Endodermal cell (in vitro differentiated cells): ENCODE measurements around the gene CTRB1. TPM values are rescaled to one million over a fixed set of nuclear protein-coding genes. Genes with fewer than 3 reads are reported as not detected.
A peak's percentile ranks its signal among the peaks of the same experiment; 100 is the strongest.

Source experiments
- DNase-seq: peaks from one replicate; pipeline ENCODE4 v3.0.0-alpha.2; 2017
- H3K27ac ChIP-seq: 2 replicates; pipeline ENCODE4 v1.5.1; 2013; ENCODE audit warnings: mild to moderate bottlenecking, low read depth, low read length, moderate library complexity
- H3K27me3 ChIP-seq: 2 replicates; pipeline ENCODE4 v1.6.1; 2013; ENCODE audit warnings: mild to moderate bottlenecking, low read length, moderate library complexity; ENCODE audit not compliant: insufficient read depth, control insufficient read depth, poor library complexity, severe bottlenecking
- H3K36me3 ChIP-seq: 2 replicates; pipeline ENCODE4 v1.7.0; 2013; ENCODE audit warnings: mild to moderate bottlenecking, low read length, moderate library complexity; ENCODE audit not compliant: control insufficient read depth, insufficient read depth
- H3K4me1 ChIP-seq: one replicate; pipeline ENCODE4 v1.7.0; 2013; ENCODE audit warnings: low read length; ENCODE audit not compliant: control insufficient read depth, insufficient read depth
- H3K4me3 ChIP-seq: 2 replicates; pipeline ENCODE4 v1.5.1; 2013; ENCODE audit warnings: mild to moderate bottlenecking, low read length, moderate library complexity
- H3K9ac ChIP-seq: 2 replicates; pipeline ENCODE4 v1.6.1; 2013; ENCODE audit warnings: mild to moderate bottlenecking, low read length, moderate library complexity; ENCODE audit not compliant: poor library complexity, severe bottlenecking; ENCODE audit errors: extremely low read depth
- H3K9me3 ChIP-seq: 2 replicates; pipeline ENCODE4 v1.6.1; 2013; ENCODE audit warnings: mild to moderate bottlenecking, low read length, moderate library complexity; ENCODE audit not compliant: control insufficient read depth
- H3K27ac Mint-ChIP-seq: 2 replicates; pipeline ENCODE4 v1.8.0; 2020; ENCODE audit warnings: mixed read lengths
- H3K27me3 Mint-ChIP-seq: 2 replicates; pipeline ENCODE4 v1.8.0; 2021; ENCODE audit warnings: mild to moderate bottlenecking, mixed read lengths; ENCODE audit not compliant: insufficient read depth
- H3K36me3 Mint-ChIP-seq: 2 replicates; pipeline ENCODE4 v1.8.0; 2020; ENCODE audit warnings: low read depth, mixed read lengths
- H3K4me1 Mint-ChIP-seq: 2 replicates; pipeline ENCODE4 v1.8.0; 2020; ENCODE audit warnings: mixed read lengths
- H3K4me3 Mint-ChIP-seq: 2 replicates; pipeline ENCODE4 v1.8.0; 2020; ENCODE audit warnings: mild to moderate bottlenecking, moderate library complexity, mixed read lengths
- H3K9me3 Mint-ChIP-seq: 2 replicates; pipeline ENCODE4 v1.8.0; 2020; ENCODE audit warnings: mild to moderate bottlenecking, mixed read lengths
- WGBS, 2 experiments: methylation state at CpG; one replicate each; pipeline versions ENCODE4 v1.1.5 to v1.1.7; 2013; ENCODE audit warnings: missing lambda C conversion rate in 2 of 2, mixed read lengths in 1 of 2; ENCODE audit not compliant: insufficient coverage in 1 of 2, insufficient read length in 1 of 2; 5-methylcytosine and 5-hydroxymethylcytosine counted together
- total RNA-seq, 2 donors: library from RNA; stranded (reverse); fragmentation: NEBNext Ultra II Directional in 1 of 2; extraction: Animal tissue kit (Norgen Biotek cat#: 25700) in 1 of 2; gene quantifications; 2 replicates in 1 of 2; 3 replicates in 1 of 2; pipeline ENCODE4 v1.2.1, GENCODE V29; 2021
- TF ChIP-seq, protein P1 (sequence below): fragments of 200-600 bp; sonication (generic); conservative IDR thresholded peaks from 2 replicates; pipeline ENCODE4 v1.5.0; 2021; ENCODE audit warnings: antibody characterized with exemption, mild to moderate bottlenecking

CTRB1 gene
- total RNA-seq, 2 donors from 2014 or later, result not detected

GRCh38 chr16:75198135-75198600 is 20.6 kb upstream of the CTRB1 start:
- H3K9me3 Mint-ChIP-seq, result no peaks in the 10 kb centered on the region
- WGBS, 2 experiments, result 85 to 87% methylated on average over 15 to 18 of the region's 18 CpGs
- TF ChIP-seq, protein P1, sequence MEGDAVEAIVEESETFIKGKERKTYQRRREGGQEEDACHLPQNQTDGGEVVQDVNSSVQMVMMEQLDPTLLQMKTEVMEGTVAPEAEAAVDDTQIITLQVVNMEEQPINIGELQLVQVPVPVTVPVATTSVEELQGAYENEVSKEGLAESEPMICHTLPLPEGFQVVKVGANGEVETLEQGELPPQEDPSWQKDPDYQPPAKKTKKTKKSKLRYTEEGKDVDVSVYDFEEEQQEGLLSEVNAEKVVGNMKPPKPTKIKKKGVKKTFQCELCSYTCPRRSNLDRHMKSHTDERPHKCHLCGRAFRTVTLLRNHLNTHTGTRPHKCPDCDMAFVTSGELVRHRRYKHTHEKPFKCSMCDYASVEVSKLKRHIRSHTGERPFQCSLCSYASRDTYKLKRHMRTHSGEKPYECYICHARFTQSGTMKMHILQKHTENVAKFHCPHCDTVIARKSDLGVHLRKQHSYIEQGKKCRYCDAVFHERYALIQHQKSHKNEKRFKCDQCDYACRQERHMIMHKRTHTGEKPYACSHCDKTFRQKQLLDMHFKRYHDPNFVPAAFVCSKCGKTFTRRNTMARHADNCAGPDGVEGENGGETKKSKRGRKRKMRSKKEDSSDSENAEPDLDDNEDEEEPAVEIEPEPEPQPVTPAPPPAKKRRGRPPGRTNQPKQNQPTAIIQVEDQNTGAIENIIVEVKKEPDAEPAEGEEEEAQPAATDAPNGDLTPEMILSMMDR, result no peak
- H3K9ac ChIP-seq, result no peak overlapping the region
- no peak overlapping the region for H3K4me3 Mint-ChIP-seq
- H3K27me3 ChIP-seq, result peaks cover 16% of the 10 kb centered on the region
- H3K27ac Mint-ChIP-seq, result no peak overlapping the region
- peaks cover 22% of the 10 kb centered on the region for H3K27me3 Mint-ChIP-seq
- no peak overlapping the region for H3K27ac ChIP-seq
- peak; percentile 46 for DNase-seq
- peaks cover 22% of the 10 kb centered on the region for H3K4me1 Mint-ChIP-seq
- H3K4me1 ChIP-seq, result peaks cover 6% of the 10 kb centered on the region
- H3K36me3 ChIP-seq, result no peaks in the 10 kb centered on the region
- no peaks in the 10 kb centered on the region for H3K36me3 Mint-ChIP-seq
- no peaks in the 10 kb centered on the region for H3K9me3 ChIP-seq
- no peak overlapping the region for H3K4me3 ChIP-seq

GRCh38 chr16:75202069-75202590 is 16.7 kb upstream of the CTRB1 start:
- H3K4me1 ChIP-seq, result peaks cover under 1% of the 10 kb centered on the region
- Mint-ChIP-seq H3K4me3 (no peak overlapping the region), H3K27ac (no peak overlapping the region), H3K36me3 (no peaks in the 10 kb centered on the region), H3K9me3 (no peaks in the 10 kb centered on the region), H3K4me1 (peaks cover 20% of the 10 kb centered on the region), H3K27me3 (no peaks in the 10 kb centered on the region)
- H3K27ac ChIP-seq, result no peak overlapping the region
- H3K36me3 ChIP-seq, result no peaks in the 10 kb centered on the region
- no peaks in the 10 kb centered on the region for H3K9me3 ChIP-seq
- no peaks in the 10 kb centered on the region for H3K27me3 ChIP-seq
- H3K9ac ChIP-seq, result no peak overlapping the region
- H3K4me3 ChIP-seq, result no peak overlapping the region
- TF ChIP-seq, protein P1, result no peak
- 88 to 97% methylated on average over 5 to 13 of the region's 13 CpGs for WGBS, 2 experiments
- DNase-seq, result peak; percentile 25

- TF ChIP-seq, protein P1, result no peak
- Histone ChIP-seq H3K4me1 (no peaks in the 10 kb centered on the region), H3K9me3 (no peaks in the 10 kb centered on the region), H3K9ac (no peak overlapping the region), H3K36me3 (no peaks in the 10 kb centered on the region), H3K27me3 (no peaks in the 10 kb centered on the region), H3K27ac (no peak overlapping the region), H3K4me3 (no peak overlapping the region)
- Mint-ChIP-seq H3K4me1 (peaks cover 12% of the 10 kb centered on the region), H3K4me3 (no peak overlapping the region), H3K9me3 (no peaks in the 10 kb centered on the region), H3K36me3 (no peaks in the 10 kb centered on the region), H3K27ac (no peak overlapping the region), H3K27me3 (no peaks in the 10 kb centered on the region)
- peak; percentile 55 for DNase-seq
- 96% methylated on average over 10 to 12 of the region's 12 CpGs for WGBS, 2 experiments
Measured at GRCh38 chr16:75203096-75203495, 15.7 kb upstream of the CTRB1 start.
